Activated naive CD4-positive, alpha-beta T cell treated with anti-CD3 and anti-CD28 coated beads, Interleukin-2, amount 50 U/mL, for 72 hours (primary cell): ENCODE data around the gene IQSEC1. TPM values are rescaled to one million over a fixed set of nuclear protein-coding genes. Genes with fewer than 3 reads are reported as not detected.
A peak's percentile ranks its signal among the peaks of the same experiment; 100 is the strongest.

Experiments
- ATAC-seq, 2 donors: fragments of 150-1000 bp; cut with Tn5 transposase; 2 replicates each; pipeline ENCODE4 v1.10.0; 2021; ENCODE audit warnings: mild to moderate bottlenecking in 2 of 2, moderate library complexity in 2 of 2
- DNase-seq, 2 donors: peaks; one replicate each; pipeline ENCODE4 v3.0.0; 2021 to 2022; ENCODE audit warnings: low spot score in 2 of 2
- H3K27ac Mint-ChIP-seq, 2 donors: one replicate each; pipeline ENCODE4 v1.8.0; 2022; ENCODE audit warnings: mild to moderate bottlenecking in 2 of 2, mixed read lengths in 2 of 2
- H3K36me3 Mint-ChIP-seq, 2 donors: one replicate each; pipeline ENCODE4 v1.8.0; 2022; ENCODE audit warnings: mixed read lengths in 2 of 2
- H3K9me3 Mint-ChIP-seq, 2 donors: one replicate each; pipeline ENCODE4 v1.8.0; 2022; ENCODE audit warnings: mixed read lengths in 2 of 2
- total RNA-seq, 2 donors: library from RNA; stranded (reverse); gene quantifications; one replicate each; pipeline ENCODE4 v1.2.3, GENCODE V29; 2022

The IQSEC1 gene
- 10 to 100 TPM; 25.0 to 37.1 TPM for total RNA-seq

GRCh38 chr3:13073326-13074005 lies at the start of gene IQSEC1:
Gene IQSEC1 (minus strand): TSS chr3:13073429. CDS start chr3:13073014, 415 bp downstream.
- no peaks in the 10 kb centered on the region for H3K36me3 Mint-ChIP-seq
- H3K9me3 Mint-ChIP-seq, result no peaks in the 10 kb centered on the region
- DNase-seq, result peak in 1 of 2 donors; percentile 61
- ATAC-seq, result peak; percentile 56 to 90
- peak within 1 kb of the TSS in 1 of 2 donors; percentile 89 for H3K27ac Mint-ChIP-seq

GRCh38 chr3:13122081-13123012 lies 49.1 kb upstream of the IQSEC1 start:
- no peaks in the 10 kb centered on the region for H3K36me3 Mint-ChIP-seq
- H3K9me3 Mint-ChIP-seq, result no peaks in the 10 kb centered on the region
- ATAC-seq (no peak), DNase-seq (no peak)
- H3K27ac Mint-ChIP-seq, result no peak overlapping the region

GRCh38 chr3:13121553-13122001 lies 48.3 kb upstream of the IQSEC1 start:
- Mint-ChIP-seq H3K36me3 (no peaks in the 10 kb centered on the region), H3K27ac (peak overlapping the region; percentile 15 to 39), H3K9me3 (no peaks in the 10 kb centered on the region)
- DNase-seq, result no peak
- ATAC-seq, result no peak

GRCh38 chr3:13120928-13121552 lies 47.8 kb upstream of the IQSEC1 start:
- H3K36me3 Mint-ChIP-seq, result no peaks in the 10 kb centered on the region
- ATAC-seq (no peak), DNase-seq (no peak)
- no peaks in the 10 kb centered on the region for H3K9me3 Mint-ChIP-seq
- H3K27ac Mint-ChIP-seq, result peak overlapping the region; percentile 15 to 39

GRCh38 chr3:13120289-13120927 lies 47.2 kb upstream of the IQSEC1 start:
- Mint-ChIP-seq H3K36me3 (no peaks in the 10 kb centered on the region), H3K27ac (no peak overlapping the region), H3K9me3 (no peaks in the 10 kb centered on the region)
- DNase-seq (no peak), ATAC-seq (no peak)

- ATAC-seq, result no peak
- Mint-ChIP-seq H3K36me3 (no peaks in the 10 kb centered on the region), H3K9me3 (no peaks in the 10 kb centered on the region), H3K27ac (no peak overlapping the region)
- DNase-seq, result no peak
Observed at GRCh38 chr3:13119471-13120220, 46.4 kb upstream of the IQSEC1 start.

GRCh38 chr3:13116426-13116825 lies 43.2 kb upstream of the IQSEC1 start:
- DNase-seq (no peak), ATAC-seq (no peak)
- H3K9me3 Mint-ChIP-seq, result no peaks in the 10 kb centered on the region
- H3K36me3 Mint-ChIP-seq, result no peaks in the 10 kb centered on the region
- H3K27ac Mint-ChIP-seq, result no peak overlapping the region

- Mint-ChIP-seq H3K27ac (no peak overlapping the region), H3K9me3 (no peaks in the 10 kb centered on the region), H3K36me3 (no peaks in the 10 kb centered on the region)
- ATAC-seq (no peak), DNase-seq (no peak)
Observed at GRCh38 chr3:13115991-13116390, 42.8 kb upstream of the IQSEC1 start.

GRCh38 chr3:13115576-13115910 lies 42.3 kb upstream of the IQSEC1 start:
- ATAC-seq (no peak), DNase-seq (no peak)
- Mint-ChIP-seq H3K36me3 (no peaks in the 10 kb centered on the region), H3K9me3 (no peaks in the 10 kb centered on the region), H3K27ac (no peak overlapping the region)

- Mint-ChIP-seq H3K27ac (no peak overlapping the region), H3K9me3 (no peaks in the 10 kb centered on the region), H3K36me3 (no peaks in the 10 kb centered on the region)
- DNase-seq (no peak), ATAC-seq (no peak)
Observed at GRCh38 chr3:13114811-13115575, 41.8 kb upstream of the IQSEC1 start.

- no peak for DNase-seq
- no peak for ATAC-seq
- H3K27ac Mint-ChIP-seq, result peak overlapping the region in 1 of 2 donors; percentile 80
- H3K9me3 Mint-ChIP-seq, result no peaks in the 10 kb centered on the region
- no peaks in the 10 kb centered on the region for H3K36me3 Mint-ChIP-seq
Observed at GRCh38 chr3:13113346-13114330, 40.4 kb upstream of the IQSEC1 start.

GRCh38 chr3:13112521-13113345 lies 39.5 kb upstream of the IQSEC1 start:
- DNase-seq (no peak), ATAC-seq (no peak)
- H3K36me3 Mint-ChIP-seq, result no peaks in the 10 kb centered on the region
- H3K27ac Mint-ChIP-seq, result no peak overlapping the region
- no peaks in the 10 kb centered on the region for H3K9me3 Mint-ChIP-seq

GRCh38 chr3:13111873-13112520 lies 38.8 kb upstream of the IQSEC1 start:
- DNase-seq (no peak), ATAC-seq (no peak)
- H3K9me3 Mint-ChIP-seq, result no peaks in the 10 kb centered on the region
- H3K36me3 Mint-ChIP-seq, result no peaks in the 10 kb centered on the region
- no peak overlapping the region for H3K27ac Mint-ChIP-seq
